Measurements from ENCODE around the gene ADAP1. TPM values are rescaled to one million over a fixed set of nuclear protein-coding genes. Genes with fewer than 3 reads are reported as not detected.

The ADAP1 gene
- polyA plus RNA-seq, 1 experiment, result 0.87 TPM

GRCh38 chr7:974172-974571 lies 19.7 kb upstream of the ADAP1 start:
- CTCF ChIA-PET, result interaction anchor here (0.6 to 3.6 kb wide), 4 partner anchors 16 to 112 kb away, joined by 3 to 22 read pairs (median 5); no protein-coding TSS in a partner anchor
- no peak overlapping the region for H3K27ac ChIP-seq (ENCODE audit: low read depth, low read length)
- no peak for DNase-seq (ENCODE audit: low read depth, low spot score)
- POLR2A ChIA-PET, result interaction anchor here (0.6 to 2.0 kb wide), 5 partner anchors 12 to 149 kb away, joined by 3 to 9 read pairs (median 6); partner anchors contain the start of gene GET4
- TF ChIP-seq, protein P1, sequence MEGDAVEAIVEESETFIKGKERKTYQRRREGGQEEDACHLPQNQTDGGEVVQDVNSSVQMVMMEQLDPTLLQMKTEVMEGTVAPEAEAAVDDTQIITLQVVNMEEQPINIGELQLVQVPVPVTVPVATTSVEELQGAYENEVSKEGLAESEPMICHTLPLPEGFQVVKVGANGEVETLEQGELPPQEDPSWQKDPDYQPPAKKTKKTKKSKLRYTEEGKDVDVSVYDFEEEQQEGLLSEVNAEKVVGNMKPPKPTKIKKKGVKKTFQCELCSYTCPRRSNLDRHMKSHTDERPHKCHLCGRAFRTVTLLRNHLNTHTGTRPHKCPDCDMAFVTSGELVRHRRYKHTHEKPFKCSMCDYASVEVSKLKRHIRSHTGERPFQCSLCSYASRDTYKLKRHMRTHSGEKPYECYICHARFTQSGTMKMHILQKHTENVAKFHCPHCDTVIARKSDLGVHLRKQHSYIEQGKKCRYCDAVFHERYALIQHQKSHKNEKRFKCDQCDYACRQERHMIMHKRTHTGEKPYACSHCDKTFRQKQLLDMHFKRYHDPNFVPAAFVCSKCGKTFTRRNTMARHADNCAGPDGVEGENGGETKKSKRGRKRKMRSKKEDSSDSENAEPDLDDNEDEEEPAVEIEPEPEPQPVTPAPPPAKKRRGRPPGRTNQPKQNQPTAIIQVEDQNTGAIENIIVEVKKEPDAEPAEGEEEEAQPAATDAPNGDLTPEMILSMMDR (IDR thresholded peaks at IDR 0.05; ENCODE audit: low read depth, low read length), result no peak
- peak overlapping the region; percentile 93 for H3K4me3 ChIP-seq (ENCODE audit: low read depth, low read length)
- H3K27me3 ChIP-seq (ENCODE audit: control insufficient read depth, insufficient read depth, low read length), result no peaks in the 10 kb centered on the region
- no peaks in the 10 kb centered on the region; the same call in 1 of the 2 replicates for H3K9me3 ChIP-seq (ENCODE audit: control insufficient read depth, insufficient read depth, low read length)

DNA sequence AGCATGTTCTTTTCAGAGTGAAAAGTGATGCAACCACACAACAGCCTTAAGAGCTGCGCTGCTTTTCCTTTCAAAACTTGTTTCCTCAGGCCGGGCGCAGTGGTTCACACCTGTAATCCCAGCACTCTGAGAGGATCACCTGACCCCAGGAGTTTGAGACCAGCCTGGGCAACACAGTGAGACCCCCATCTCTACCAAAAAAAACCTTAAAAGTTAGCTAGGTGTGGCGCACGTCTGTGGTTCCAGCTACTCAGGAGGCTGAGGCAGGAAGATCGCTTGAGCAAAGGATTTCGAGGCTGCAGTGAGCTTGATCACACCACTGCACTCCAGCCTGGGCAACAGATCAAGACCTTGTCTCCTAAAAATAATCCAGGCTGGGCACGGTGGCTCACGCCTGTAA lies 18.8 kb upstream of the ADAP1 start:
- Histone ChIP-seq H3K9me3 (ENCODE audit: control insufficient read depth, insufficient read depth, low read length) (no peaks in the 10 kb centered on the region; the same call in 1 of the 2 replicates), H3K27me3 (ENCODE audit: control insufficient read depth, insufficient read depth, low read length) (no peaks in the 10 kb centered on the region), H3K4me3 (ENCODE audit: low read depth, low read length) (no peak overlapping the region), H3K27ac (ENCODE audit: low read depth, low read length) (no peak overlapping the region)
- ChIA-PET POLR2A (no interaction called here), CTCF (interaction anchor here (1.4 kb wide), 3 partner anchors 65 to 113 kb away, joined by 5 read pairs; no protein-coding TSS in a partner anchor)
- TF ChIP-seq, protein P1 (IDR thresholded peaks at IDR 0.05; ENCODE audit: low read depth, low read length), result no peak
- no peak for DNase-seq (ENCODE audit: low read depth, low spot score)

DNA sequence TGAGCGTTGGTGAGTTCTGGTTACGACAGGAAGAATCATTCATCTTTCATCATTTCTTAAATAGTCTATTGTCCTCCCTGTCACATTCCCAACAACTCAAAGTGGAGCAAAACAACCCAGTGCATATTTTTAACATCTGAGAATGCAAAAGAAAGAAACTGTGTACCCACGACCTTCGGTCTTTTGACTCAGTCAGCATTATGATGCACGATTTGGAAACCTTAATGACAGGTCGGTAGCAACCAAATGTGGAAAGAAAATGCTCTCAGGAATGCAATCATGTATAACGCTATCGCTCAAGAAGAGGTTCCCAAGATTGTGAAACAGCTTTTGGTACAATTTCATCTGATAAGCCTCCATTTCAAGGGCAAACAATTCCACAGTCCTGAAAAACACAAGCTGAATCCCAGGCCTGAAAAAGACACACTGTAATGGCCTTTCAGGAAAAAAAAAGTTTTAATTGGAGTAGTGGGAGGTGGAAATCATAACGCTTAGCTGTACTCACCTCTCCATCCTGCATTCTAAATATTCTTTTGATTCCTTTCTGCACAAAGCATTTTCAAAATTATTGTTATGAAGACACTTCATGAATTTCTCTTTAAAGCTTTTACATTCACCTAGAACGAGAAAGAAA lies 18.3 kb upstream of the ADAP1 start:
- ChIA-PET POLR2A (no interaction called here), CTCF (interaction anchor here (0.8 to 1.4 kb wide), 5 partner anchors 20 to 211 kb away, joined by 3 to 5 read pairs (median 5); no protein-coding TSS in a partner anchor)
- Histone ChIP-seq H3K9me3 (ENCODE audit: control insufficient read depth, insufficient read depth, low read length) (no peaks in the 10 kb centered on the region; the same call in 1 of the 2 replicates), H3K27ac (ENCODE audit: low read depth, low read length) (no peak overlapping the region), H3K27me3 (ENCODE audit: control insufficient read depth, insufficient read depth, low read length) (no peaks in the 10 kb centered on the region), H3K4me3 (ENCODE audit: low read depth, low read length) (no peak overlapping the region)
- no peak for DNase-seq (ENCODE audit: low read depth, low spot score)
- TF ChIP-seq, protein P1 (IDR thresholded peaks at IDR 0.05; ENCODE audit: low read depth, low read length), result no peak

DNA sequence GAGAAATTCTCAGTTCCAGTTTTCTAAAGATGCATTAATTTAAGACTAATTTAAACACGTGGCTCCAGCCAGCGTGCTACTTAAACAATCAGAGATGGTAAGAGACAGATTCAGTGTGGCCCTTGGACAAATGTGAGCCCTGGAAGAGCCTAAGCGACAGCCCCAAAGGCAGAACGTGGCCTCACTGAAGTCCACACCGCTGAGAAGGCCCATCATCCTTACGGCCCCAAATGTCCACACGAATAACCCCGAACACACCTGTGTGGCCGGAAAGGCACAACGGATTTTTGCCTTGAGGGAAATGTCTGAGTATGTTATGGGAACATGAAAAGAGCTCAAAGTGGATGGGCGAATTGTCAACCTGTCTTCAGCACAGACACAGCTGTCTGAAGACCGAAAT lies 17.6 kb upstream of the ADAP1 start:
- no peak for DNase-seq (ENCODE audit: low read depth, low spot score)
- H3K27me3 ChIP-seq (ENCODE audit: control insufficient read depth, insufficient read depth, low read length), result no peaks in the 10 kb centered on the region
- H3K9me3 ChIP-seq (ENCODE audit: control insufficient read depth, insufficient read depth, low read length), result no peaks in the 10 kb centered on the region; the same call in 1 of the 2 replicates
- TF ChIP-seq, protein P1 (IDR thresholded peaks at IDR 0.05; ENCODE audit: low read depth, low read length), result no peak
- H3K4me3 ChIP-seq (ENCODE audit: low read depth, low read length), result no peak overlapping the region
- POLR2A ChIA-PET, result no interaction called here
- CTCF ChIA-PET, result interaction anchor here (0.8 to 1.4 kb wide), 2 partner anchors 21 to 211 kb away, joined by 3 to 4 read pairs; no protein-coding TSS in a partner anchor
- no peak overlapping the region for H3K27ac ChIP-seq (ENCODE audit: low read depth, low read length)

DNA sequence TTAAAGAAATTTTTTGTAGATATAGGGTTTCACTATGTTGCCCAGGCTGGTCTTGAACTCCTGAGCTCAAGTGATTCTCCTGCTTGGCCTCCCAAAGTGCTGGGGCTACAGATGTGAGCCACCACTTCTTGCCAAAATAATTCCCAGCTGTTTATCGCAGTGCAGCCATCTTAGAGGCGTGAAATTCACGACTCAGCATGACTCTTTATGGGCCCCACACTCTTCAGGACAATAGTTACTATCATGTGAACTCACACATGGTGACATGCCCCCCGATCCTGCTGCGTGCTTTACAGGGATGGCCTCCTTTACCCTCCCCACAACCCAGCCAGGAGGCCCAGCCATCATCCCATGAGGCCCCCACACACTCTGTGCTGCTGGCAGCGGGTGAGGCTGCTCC lies 16.3 kb upstream of the ADAP1 start:
- Histone ChIP-seq H3K27me3 (ENCODE audit: control insufficient read depth, insufficient read depth, low read length) (no peaks in the 10 kb centered on the region), H3K4me3 (ENCODE audit: low read depth, low read length) (no peak overlapping the region), H3K9me3 (ENCODE audit: control insufficient read depth, insufficient read depth, low read length) (no peaks in the 10 kb centered on the region; the same call in 1 of the 2 replicates), H3K27ac (ENCODE audit: low read depth, low read length) (no peak overlapping the region)
- POLR2A ChIA-PET, result no interaction called here
- TF ChIP-seq, protein P1 (IDR thresholded peaks at IDR 0.05; ENCODE audit: low read depth, low read length), result no peak
- DNase-seq (ENCODE audit: low read depth, low spot score), result no peak
- CTCF ChIA-PET, result no interaction called here

All from AG04450 (cell line).